GM12874 (cell line): ENCODE results near the gene MYBPC3.

ENCODE experiments used
- CTCF ChIP-seq: IDR thresholded peaks from 2 replicates; pipeline ENCODE4 v1.5.1; 2011; ENCODE audit warnings: low read depth, mild to moderate bottlenecking, control low read depth, low read length, moderate library complexity; ENCODE audit not compliant: insufficient read depth

The MYBPC3 gene

DNA sequence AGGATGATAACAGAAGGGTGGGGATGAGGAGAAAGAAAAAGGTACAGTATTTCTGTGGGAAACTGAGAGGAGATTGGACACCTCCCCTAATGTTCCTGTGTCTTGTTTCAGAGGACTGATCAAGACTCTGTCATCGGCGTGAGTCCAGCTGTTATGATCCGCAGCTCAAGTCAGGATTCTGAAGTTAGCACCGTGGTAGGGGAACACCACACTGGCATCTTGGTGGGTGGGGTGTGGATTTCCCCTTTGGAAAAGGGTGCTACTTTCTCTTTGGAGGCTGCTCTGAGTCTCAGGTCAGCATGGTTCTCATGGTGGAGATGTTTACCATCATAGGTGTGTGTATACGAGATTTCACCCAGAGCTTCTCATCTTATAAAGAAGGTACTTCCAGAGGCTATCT is 57.1 kb downstream of the MYBPC3 start:
- no peak for TF ChIP-seq CTCF

DNA sequence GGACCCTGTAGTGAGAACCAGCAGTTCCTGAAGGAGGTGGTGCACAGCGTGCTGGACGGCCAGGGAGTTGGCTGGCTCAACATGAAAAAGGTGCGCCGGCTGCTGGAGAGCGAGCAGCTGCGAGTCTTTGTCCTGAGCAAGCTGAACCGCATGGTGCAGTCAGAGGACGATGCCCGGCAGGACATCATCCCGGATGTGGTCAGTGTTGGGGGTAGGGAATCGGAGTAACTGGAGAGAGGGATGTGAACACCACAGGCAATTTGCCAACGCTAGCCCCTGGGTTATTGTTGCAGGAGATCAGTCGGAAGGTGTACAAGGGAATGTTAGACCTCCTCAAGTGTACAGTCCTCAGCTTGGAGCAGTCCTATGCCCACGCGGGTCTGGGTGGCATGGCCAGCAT is 62.6 kb downstream of the MYBPC3 start:
- no peak for TF ChIP-seq CTCF

GRCh38 chr11:47288066-47288465 is 64.4 kb downstream of the MYBPC3 start:
- no peak for TF ChIP-seq CTCF

GRCh38 chr11:47285969-47286770 is 66.3 kb downstream of the MYBPC3 start:
- no peak for TF ChIP-seq CTCF

GRCh38 chr11:47284151-47284550 is 68.4 kb downstream of the MYBPC3 start:
- no peak for TF ChIP-seq CTCF

DNA sequence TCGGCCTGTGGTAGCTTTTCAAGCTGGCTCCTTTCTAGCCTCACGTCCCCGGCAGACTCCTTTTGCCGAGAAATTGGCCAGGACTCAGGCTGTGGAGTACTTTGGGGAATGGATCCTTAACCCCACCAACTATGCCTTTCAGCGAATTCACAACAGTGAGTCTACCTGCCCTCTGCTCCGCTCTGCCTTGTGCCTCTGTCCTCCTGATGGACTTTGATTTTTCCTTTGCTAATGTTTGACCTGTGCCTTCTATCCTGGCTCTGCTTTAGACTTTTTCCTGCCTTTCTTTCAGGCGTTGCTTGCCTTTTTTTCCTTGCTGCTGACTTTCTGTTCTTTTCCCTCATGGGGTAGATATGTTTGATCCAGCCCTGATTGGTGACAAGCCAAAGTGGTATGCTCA is 70.0 kb downstream of the MYBPC3 start:
- no peak for TF ChIP-seq CTCF
